Breast epithelium (tissue), 4 donors: ENCODE measurements around the gene TMEM150C. TPM values are rescaled to one million over a fixed set of nuclear protein-coding genes. Genes with fewer than 3 reads are reported as not detected.

Source experiments
- DNase-seq, 2 donors: peaks; one replicate each; pipeline ENCODE4 v3.0.0-alpha.2; 2019; ENCODE audit warnings: low spot score in 2 of 2
- H3K27ac ChIP-seq, 2 donors: fragments of 200-600 bp; sonication (generic) in 1 of 2; one replicate each; pipeline ENCODE4 v1.5.1; 2016 to 2019; ENCODE audit warnings: mild to moderate bottlenecking in 1 of 2
- H3K27me3 ChIP-seq, 2 donors: fragments of 200-600 bp; sonication (generic) in 1 of 2; one replicate each; pipeline versions ENCODE4 v1.5.1 to v1.6.0; 2017 to 2019; ENCODE audit warnings: control low read depth in 1 of 2, mild to moderate bottlenecking in 1 of 2
- H3K36me3 ChIP-seq: fragments of 200-600 bp; one replicate; pipeline ENCODE4 v1.5.1; 2019
- H3K4me1 ChIP-seq, 2 donors: fragments of 200-600 bp; sonication (generic); one replicate each; pipeline ENCODE4 v1.5.1; 2016 to 2019; ENCODE audit warnings: control low read depth in 1 of 2
- H3K4me3 ChIP-seq, 3 donors: fragments of 200-600 bp; sonication (generic); 1 replicate in 2 of 3; 2 replicates in 1 of 3; pipeline ENCODE4 v1.5.1; 2016 to 2019; ENCODE audit warnings: mild to moderate bottlenecking in 3 of 3, moderate library complexity in 2 of 3
- H3K9me3 ChIP-seq, 2 donors: fragments of 200-600 bp; sonication (generic) in 1 of 2; one replicate each; pipeline ENCODE4 v1.5.1; 2016 to 2019; ENCODE audit warnings: control low read depth in 1 of 2
- POLR2A ChIP-seq: fragments of 450-650 bp; IDR thresholded peaks from one replicate; pipeline ENCODE4 v1.6.1; 2016; ENCODE audit warnings: antibody characterized with exemption, mild to moderate bottlenecking, moderate library complexity
- POLR2AphosphoS5 ChIP-seq, 3 donors: sonication (generic); formaldehyde crosslinking; IDR thresholded peaks; one replicate each; pipeline ENCODE4 v1.6.1; 2017; ENCODE audit warnings: antibody characterized with exemption in 3 of 3
- intact Hi-C: fragments of 100-400 bp; cut with DNase I; formaldehyde crosslinking; loops from one replicate; pipeline ENCODE4 v1.15.1; 2023; ENCODE audit warnings: low total_unique reads
- total RNA-seq, 3 donors: library from RNA; depleted of rRNA; stranded (reverse); fragments of >200 nt; gene quantifications; one replicate each; pipeline ENCODE4 v1.1.0, GENCODE V29; 2016
- TF ChIP-seq, protein P1 (sequence below), 3 donors: fragments of 450-650 bp; IDR thresholded peaks; one replicate each; pipeline ENCODE4 v1.5.1; 2016 to 2017; ENCODE audit warnings: antibody characterized with exemption in 3 of 3, mild to moderate bottlenecking in 3 of 3, moderate library complexity in 3 of 3

Gene TMEM150C
- total RNA-seq, 3 donors from 2014 or later, result 38.3 to 52.1 (median 46.7) TPM

DNA sequence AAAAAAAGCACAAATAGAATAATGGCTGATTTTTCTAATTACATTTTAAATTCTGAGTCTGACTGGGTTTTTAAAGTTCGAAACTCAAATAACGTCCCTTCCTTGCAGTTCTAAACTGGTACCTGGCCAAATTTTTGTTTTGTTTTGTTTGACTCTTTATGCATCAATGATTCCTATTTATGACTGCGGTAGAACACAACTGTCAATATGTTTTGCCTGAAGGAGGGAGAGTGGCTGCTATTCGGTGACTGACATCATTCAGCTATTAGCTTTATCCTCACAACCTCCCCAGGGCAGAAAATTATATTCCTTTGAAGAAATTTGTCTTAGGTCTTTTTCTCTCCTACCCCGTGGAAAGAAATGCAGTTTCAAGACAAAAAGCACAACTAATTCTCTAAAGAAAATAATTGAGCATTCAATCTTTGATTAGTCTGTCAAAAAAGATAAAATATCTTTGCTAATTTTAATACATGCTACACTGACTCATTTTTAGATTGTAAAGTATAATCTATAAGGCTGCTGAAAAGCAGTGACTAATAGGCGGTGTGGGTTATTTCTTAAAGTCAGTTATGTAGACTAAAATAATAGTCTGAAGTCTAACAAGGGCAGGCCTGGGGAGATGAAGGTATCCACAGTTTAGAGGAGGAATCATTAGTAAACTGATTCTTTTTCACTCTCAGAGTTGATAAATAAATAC lies 61.9 kb downstream of the TMEM150C start:
- no peaks in the 10 kb centered on the region for H3K4me1 ChIP-seq
- no peaks in the 10 kb centered on the region for H3K9me3 ChIP-seq
- H3K27ac ChIP-seq, result no peak overlapping the region
- TF ChIP-seq POLR2A (no peak), POLR2AphosphoS5 (IDR thresholded peaks at IDR 0.05) (no peak)
- TF ChIP-seq, protein P1, sequence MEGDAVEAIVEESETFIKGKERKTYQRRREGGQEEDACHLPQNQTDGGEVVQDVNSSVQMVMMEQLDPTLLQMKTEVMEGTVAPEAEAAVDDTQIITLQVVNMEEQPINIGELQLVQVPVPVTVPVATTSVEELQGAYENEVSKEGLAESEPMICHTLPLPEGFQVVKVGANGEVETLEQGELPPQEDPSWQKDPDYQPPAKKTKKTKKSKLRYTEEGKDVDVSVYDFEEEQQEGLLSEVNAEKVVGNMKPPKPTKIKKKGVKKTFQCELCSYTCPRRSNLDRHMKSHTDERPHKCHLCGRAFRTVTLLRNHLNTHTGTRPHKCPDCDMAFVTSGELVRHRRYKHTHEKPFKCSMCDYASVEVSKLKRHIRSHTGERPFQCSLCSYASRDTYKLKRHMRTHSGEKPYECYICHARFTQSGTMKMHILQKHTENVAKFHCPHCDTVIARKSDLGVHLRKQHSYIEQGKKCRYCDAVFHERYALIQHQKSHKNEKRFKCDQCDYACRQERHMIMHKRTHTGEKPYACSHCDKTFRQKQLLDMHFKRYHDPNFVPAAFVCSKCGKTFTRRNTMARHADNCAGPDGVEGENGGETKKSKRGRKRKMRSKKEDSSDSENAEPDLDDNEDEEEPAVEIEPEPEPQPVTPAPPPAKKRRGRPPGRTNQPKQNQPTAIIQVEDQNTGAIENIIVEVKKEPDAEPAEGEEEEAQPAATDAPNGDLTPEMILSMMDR (IDR thresholded peaks at IDR 0.05), result no peak
- intact Hi-C loops, result no loop called here
- H3K27me3 ChIP-seq, result no peaks in the 10 kb centered on the region
- no peak overlapping the region for H3K4me3 ChIP-seq
- no peaks in the 10 kb centered on the region for H3K36me3 ChIP-seq
- no peak for DNase-seq

DNA sequence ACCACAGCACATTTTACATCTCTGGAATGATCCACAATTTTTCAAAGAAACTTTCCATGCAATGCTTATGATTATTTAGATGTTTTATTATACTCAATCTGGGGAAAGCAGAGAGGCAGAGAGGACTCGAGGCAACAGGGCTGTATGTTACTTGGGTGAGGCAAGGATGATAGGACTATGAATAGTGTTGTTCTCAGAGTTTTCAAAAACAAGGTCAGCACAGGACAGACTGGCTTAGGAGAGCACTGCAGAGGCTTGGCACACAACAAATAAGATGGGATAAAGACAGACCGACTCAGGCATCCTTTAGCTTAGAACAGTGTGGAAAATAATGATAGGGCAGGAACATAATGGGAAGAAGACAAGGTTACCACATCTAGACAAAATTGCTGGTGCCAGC lies 65.4 kb downstream of the TMEM150C start:
- TF ChIP-seq POLR2A (no peak), POLR2AphosphoS5 (IDR thresholded peaks at IDR 0.05) (no peak)
- TF ChIP-seq, protein P1 (IDR thresholded peaks at IDR 0.05), result no peak
- Histone ChIP-seq H3K36me3 (no peaks in the 10 kb centered on the region), H3K27ac (no peak overlapping the region), H3K4me3 (no peak overlapping the region), H3K27me3 (no peaks in the 10 kb centered on the region), H3K4me1 (no peaks in the 10 kb centered on the region), H3K9me3 (no peaks in the 10 kb centered on the region)
- intact Hi-C loops, result no loop called here
- no peak for DNase-seq

DNA sequence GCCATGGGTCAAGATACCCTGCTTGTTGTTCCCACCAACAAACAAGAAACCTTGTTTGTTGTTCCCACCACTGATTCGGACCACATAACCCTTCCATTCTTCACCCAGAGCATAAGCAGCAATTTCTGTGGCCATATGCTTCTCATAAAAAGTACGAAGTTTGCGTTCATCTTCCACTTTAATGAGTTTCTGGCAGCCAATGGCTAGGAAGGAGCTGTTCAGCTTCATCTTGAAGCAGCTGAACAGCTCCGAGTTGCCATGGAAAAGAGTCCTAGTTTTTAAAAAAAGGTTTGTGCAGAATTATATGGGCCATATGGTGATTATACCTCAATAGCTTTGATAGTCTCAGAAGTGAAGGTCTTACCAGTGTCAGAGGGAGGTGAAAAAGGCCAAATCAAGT lies 66.1 kb downstream of the TMEM150C start:
- Histone ChIP-seq H3K4me1 (no peaks in the 10 kb centered on the region), H3K27me3 (no peaks in the 10 kb centered on the region), H3K27ac (no peak overlapping the region), H3K9me3 (no peaks in the 10 kb centered on the region), H3K4me3 (no peak overlapping the region), H3K36me3 (no peaks in the 10 kb centered on the region)
- DNase-seq, result no peak
- intact Hi-C loops, result no loop called here
- TF ChIP-seq POLR2A, result no peak
- TF ChIP-seq, protein P1 (IDR thresholded peaks at IDR 0.05), result no peak
- TF ChIP-seq POLR2AphosphoS5 (IDR thresholded peaks at IDR 0.05), result no peak

DNA sequence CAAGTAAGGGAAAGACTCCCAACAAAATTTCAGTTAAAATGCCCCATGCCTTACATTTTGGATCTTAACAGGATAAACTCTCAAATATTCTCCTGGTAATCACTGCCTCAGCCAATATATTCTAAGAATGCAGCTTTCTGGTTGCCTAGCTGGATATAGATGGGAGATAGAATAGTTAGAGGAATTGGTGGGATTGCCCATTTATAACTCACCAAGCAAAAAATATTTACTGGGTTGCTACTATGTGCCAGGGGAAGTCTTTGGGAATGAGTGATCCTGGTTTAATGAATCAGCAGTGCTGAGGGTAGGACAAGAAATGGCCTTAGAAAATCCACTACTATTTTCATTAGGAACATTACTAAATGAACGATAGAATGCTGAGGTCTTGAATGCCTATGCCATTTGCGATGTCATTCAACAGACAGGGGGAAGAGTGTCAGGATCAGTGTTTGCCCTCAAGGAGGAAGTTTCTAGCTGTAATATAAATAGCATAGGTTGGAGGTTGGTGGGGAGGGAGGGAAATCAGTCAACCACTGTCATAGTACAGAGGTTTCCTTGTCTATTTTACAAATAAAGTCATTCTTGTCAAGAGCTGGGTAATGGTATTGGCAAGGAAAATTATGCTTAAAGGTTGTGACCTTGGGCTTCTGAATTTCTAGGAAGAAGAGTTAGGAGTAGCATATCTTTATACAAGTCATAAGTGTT lies 67.9 kb downstream of the TMEM150C start:
- Histone ChIP-seq H3K27me3 (no peaks in the 10 kb centered on the region), H3K4me1 (no peaks in the 10 kb centered on the region), H3K4me3 (no peak overlapping the region), H3K27ac (no peak overlapping the region), H3K36me3 (no peaks in the 10 kb centered on the region), H3K9me3 (no peaks in the 10 kb centered on the region)
- DNase-seq, result no peak
- intact Hi-C loops, result no loop called here
- TF ChIP-seq POLR2A (no peak), POLR2AphosphoS5 (IDR thresholded peaks at IDR 0.05) (no peak)
- TF ChIP-seq, protein P1 (IDR thresholded peaks at IDR 0.05), result no peak

DNA sequence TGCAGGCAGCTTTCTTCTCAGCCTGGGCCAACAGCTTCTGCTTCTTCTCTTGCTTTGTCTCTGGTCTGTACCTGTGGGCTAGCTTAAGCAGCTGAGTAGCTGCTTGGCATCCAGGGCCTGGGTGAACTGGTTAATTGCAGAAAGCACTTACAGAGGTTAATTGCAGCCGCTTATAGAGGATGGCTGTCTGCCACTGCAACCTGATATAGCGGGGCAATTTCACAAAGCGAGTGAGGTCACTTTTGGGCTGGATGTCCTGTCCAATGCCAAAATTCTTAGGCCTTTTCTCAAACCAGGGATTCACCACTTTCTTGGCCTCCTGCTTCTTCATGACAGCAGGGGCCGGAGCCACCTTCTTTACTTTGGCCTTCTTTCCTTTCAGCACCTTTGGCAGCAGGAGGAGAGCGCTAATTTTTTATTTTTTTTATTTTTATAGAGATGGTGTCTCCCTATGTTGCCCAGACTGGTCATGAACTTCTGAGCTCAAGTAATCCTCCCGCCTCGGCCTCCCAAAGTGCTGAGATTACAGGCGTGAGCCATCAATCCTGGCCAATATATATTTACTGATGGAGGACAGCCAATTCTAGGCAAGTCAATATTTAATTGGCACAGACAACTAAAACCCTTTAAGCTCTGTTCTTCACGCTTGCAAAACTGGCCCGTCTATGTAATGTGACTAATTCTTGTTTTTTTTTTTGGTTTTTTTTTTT lies 70.4 kb downstream of the TMEM150C start:
- Histone ChIP-seq H3K36me3 (no peaks in the 10 kb centered on the region), H3K4me1 (no peaks in the 10 kb centered on the region), H3K4me3 (no peak overlapping the region), H3K27ac (no peak overlapping the region), H3K27me3 (no peaks in the 10 kb centered on the region), H3K9me3 (no peaks in the 10 kb centered on the region)
- TF ChIP-seq POLR2AphosphoS5 (IDR thresholded peaks at IDR 0.05), result no peak
- TF ChIP-seq, protein P1 (IDR thresholded peaks at IDR 0.05), result no peak
- no peak for TF ChIP-seq POLR2A
- intact Hi-C loops, result no loop called here
- no peak for DNase-seq
